NCI-H82 (cell line): Measurements from ENCODE around the gene DBX2.
A peak's percentile ranks its signal among the peaks of the same experiment; 100 is the strongest.
"Not testable (repeated sequence)": the region's sequence is repeated elsewhere in the genome, so short reads cannot be mapped to it uniquely, and the experiment has no call there.

Experiments
- DNase-seq: peaks from one replicate; lab custom pipeline; 2025; lab: John Stamatoyannopoulos, UW

Gene DBX2

DNA sequence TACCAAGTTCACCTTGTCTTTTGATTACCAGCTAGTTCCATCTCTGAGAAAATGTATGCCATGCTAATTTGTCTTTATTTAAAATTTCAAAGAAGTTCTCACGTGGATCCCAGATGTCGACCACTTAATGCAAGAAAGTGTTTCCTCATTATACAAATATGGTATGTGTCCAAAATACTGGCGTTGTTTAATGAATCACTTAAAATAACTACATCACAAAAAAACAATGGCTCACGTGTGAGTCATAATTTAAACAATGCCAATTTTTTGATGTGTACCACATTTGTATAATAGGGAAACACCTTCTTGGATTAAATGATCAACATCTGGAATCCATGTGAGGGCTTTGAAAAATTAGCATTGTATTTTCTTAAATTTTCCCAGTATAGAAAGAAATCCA, 40.8 kb downstream of the DBX2 start:
- DNase-seq, result no peak

DNA sequence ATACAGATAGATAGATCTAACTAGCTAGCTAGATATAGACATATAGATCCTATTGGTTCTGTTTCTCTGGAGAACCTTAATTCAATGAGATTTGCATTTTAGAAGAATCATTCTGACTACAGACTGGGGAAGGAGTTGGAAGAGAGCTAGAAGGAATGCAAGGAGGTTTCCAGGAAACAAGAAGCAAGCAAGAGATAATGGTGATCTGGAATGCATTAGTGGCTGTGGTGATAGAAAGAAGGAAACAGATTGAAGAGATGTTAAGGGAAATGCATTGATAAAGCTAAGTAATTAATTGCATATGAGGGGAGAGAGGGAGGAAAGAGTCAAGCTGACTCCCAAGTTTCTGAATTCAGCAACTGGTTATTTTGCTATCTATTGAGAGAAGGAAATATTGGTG, 42.7 kb downstream of the DBX2 start:
- no peak for DNase-seq

- DNase-seq, result no peak
Observed at GRCh38 chr12:44999355-44999754, 51.5 kb downstream of the DBX2 start.

GRCh38 chr12:44993161-44993560, 57.7 kb downstream of the DBX2 start:
- no peak for DNase-seq

DNA sequence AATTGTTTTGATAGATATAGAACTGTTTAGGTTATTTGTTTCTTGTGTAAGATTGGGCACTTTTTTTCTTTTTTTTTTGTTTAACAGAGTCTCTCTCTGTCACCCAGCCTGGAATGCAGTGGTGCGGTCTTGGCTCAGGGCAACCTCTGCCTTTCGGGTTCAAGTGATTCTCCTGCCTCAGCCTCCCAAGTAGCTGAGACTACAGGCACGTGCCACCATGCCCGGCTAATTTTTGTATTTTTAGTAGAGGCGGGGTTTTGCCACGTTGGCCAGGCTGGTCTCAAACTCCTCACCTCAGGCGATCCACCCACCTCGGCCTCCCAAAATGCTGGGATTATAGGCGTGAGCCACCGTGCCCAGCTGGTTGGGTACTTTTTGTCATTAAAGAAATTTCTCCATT, 66.0 kb downstream of the DBX2 start:
- DNase-seq, result not testable (repeated sequence)

- no peak for DNase-seq
Observed at GRCh38 chr12:44979918-44980317, 71.0 kb downstream of the DBX2 start.

- DNase-seq, result no peak
Observed at GRCh38 chr12:44976246-44976645, 74.7 kb downstream of the DBX2 start.

- peak; percentile 70 for DNase-seq
Observed at GRCh38 chr12:44972746-44973421, 78.0 kb downstream of the DBX2 start.

DNA sequence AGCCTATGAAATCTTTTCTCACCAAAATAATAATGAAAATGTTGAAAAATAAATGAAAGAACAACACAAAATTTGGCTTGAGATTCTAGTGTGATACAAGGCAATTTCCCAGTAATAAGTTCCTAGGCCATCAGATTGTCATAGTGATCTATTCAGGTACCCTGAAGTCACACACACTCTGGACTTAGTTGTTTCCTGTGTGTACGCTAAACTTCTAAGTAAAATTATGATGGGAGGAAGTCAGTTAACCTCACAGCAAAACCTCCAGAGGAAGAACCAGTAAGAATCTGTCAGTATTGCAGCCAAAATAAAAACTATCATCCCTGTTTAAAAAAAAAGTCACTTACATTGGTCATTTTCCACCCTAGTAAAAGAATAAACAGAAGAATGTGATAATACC, 81.9 kb downstream of the DBX2 start:
- DNase-seq, result no peak
